Neuron (in vitro differentiated cells): ENCODE measurements around the gene PXDN.
"Not testable (repeated sequence)": the region's sequence is repeated elsewhere in the genome, so short reads cannot be mapped to it uniquely, and the experiment has no call there.

Experiments used
- H2AFZ ChIP-seq: one replicate; pipeline ENCODE4 v1.6.1; 2013; ENCODE audit warnings: low read depth, mild to moderate bottlenecking, inconsistent platforms, low read length, moderate library complexity
- H3K27me3 ChIP-seq: one replicate; pipeline ENCODE4 v1.6.1; 2013; ENCODE audit warnings: low read length; ENCODE audit not compliant: insufficient read depth
- H3K36me3 ChIP-seq: one replicate; pipeline ENCODE4 v1.6.1; 2013; ENCODE audit warnings: low read length; ENCODE audit not compliant: insufficient read depth
- H3K4me1 ChIP-seq: one replicate; pipeline ENCODE4 v1.6.1; 2013; ENCODE audit warnings: low read length; ENCODE audit not compliant: insufficient read depth
- H3K4me3 ChIP-seq: 2 replicates; pipeline ENCODE4 v1.5.1; 2013; ENCODE audit warnings: mild to moderate bottlenecking, low read length, moderate library complexity
- H3K9me3 ChIP-seq: one replicate; pipeline ENCODE4 v1.6.1; 2013; ENCODE audit warnings: low read length

PXDN gene

DNA sequence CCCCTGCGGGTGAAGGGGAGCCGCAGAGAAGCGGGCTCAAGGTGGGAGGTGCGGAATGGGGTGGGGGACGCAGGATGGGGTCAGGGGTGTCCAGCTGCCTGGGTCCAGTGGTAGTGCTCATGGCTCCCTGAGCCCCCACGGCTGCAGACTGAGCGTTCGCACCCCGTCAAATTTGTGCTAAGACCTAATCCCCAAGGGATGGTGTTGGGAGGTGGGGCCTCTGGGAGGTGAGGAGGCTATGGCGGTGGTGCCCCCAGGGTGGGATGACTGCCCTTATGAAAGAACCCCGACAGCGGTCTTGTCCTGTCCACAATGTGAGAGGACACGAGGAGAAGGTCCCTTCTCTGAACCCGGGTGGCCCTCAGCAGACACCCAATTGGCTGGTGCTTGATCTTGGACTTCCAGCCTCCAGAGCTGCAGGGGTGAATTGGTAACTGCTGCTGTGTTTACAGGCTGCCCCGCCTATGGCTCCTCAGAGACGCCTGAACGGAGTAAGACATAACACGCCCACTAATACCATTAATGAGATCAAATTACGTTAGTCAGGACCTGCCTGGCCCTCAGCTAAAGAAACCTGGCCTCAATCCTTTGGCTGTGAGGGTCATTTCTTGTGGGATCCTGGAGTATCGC is 42.6 kb downstream of the PXDN start:
- no peaks in the 10 kb centered on the region for H3K27me3 ChIP-seq
- no peaks in the 10 kb centered on the region for H3K9me3 ChIP-seq
- no peak overlapping the region for H2AFZ ChIP-seq
- no peak overlapping the region for H3K4me3 ChIP-seq
- H3K4me1 ChIP-seq = no peaks in the 10 kb centered on the region
- H3K36me3 ChIP-seq = no peaks in the 10 kb centered on the region

DNA sequence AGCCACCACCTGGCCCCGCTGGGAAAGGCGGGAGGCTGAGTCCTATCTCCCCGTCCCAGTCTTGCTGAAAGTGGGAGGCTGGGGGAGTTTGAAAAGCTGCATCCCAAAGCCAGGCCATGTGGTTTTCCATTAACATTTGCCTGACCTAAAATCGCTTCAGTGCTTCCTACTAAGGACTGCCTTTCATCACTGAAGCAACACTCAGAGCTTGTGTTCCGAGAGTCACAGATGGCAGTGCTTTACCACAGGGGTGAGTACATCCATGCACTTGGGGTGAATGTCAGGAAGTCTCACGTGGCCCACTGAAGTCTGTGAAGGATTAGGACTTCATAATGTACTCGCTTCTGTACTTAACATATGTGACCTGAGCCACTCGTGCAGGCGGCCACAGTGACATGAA is 43.3 kb downstream of the PXDN start:
- H3K27me3 ChIP-seq = no peaks in the 10 kb centered on the region
- no peaks in the 10 kb centered on the region for H3K4me1 ChIP-seq
- H3K9me3 ChIP-seq = peaks cover 2% of the 10 kb centered on the region
- no peaks in the 10 kb centered on the region for H3K36me3 ChIP-seq
- H3K4me3 ChIP-seq = no peak overlapping the region
- H2AFZ ChIP-seq = no peak overlapping the region

DNA sequence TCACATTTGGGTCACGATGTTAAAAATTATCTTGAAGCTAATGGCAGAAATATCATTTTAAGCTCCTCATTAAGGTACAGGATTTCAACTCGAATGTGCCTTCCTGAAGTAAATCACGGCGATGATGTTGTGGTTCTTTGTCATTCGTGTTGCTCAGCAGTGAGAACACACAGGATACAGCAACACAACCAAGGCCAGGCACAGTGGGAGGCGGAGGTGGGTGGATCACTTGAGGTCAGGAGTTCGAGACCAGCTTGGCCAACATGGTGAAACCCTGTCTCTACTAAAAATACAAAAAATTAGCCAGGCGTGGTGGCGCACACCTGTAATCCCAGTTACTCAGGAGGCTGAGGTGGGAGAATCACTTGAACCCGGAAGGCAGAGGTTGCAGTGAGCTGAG is 43.9 kb downstream of the PXDN start:
- H3K4me1 ChIP-seq, H3K27me3 ChIP-seq, H3K9me3 ChIP-seq, H3K36me3 ChIP-seq, H3K4me3 ChIP-seq, H2AFZ ChIP-seq: not testable (repeated sequence)

- Histone ChIP-seq H3K36me3 (no peaks in the 10 kb centered on the region), H3K4me1 (no peaks in the 10 kb centered on the region), H2AFZ (no peak overlapping the region), H3K27me3 (no peaks in the 10 kb centered on the region), H3K4me3 (no peak overlapping the region), H3K9me3 (peaks cover 2% of the 10 kb centered on the region)
Measured at GRCh38 chr2:1698188-1698945, 45.9 kb downstream of the PXDN start.

- Histone ChIP-seq H3K4me1 (no peaks in the 10 kb centered on the region), H3K27me3 (no peaks in the 10 kb centered on the region), H2AFZ (no peak overlapping the region), H3K4me3 (no peak overlapping the region), H3K9me3 (peaks cover 2% of the 10 kb centered on the region), H3K36me3 (no peaks in the 10 kb centered on the region)
Measured at GRCh38 chr2:1697601-1698000, 46.7 kb downstream of the PXDN start.

DNA sequence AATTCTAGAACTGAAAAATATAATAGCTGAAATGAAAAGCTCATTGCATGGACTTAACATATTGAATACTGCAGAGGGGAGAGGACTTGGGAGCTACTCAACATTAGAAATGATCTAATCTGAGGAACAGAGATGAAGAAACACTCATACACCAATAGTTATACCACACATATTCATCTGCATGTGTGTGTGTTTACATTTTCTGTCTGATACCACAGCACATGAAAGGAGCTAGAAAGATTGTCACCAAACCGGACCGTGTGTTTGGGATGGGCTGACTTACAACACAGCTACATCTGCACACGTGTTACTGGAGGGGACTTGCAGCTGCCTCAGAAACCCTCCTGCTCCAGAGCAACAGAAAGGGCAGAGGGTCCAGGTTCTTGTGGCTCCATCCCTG is 47.8 kb downstream of the PXDN start:
- H3K9me3 ChIP-seq = peaks cover 2% of the 10 kb centered on the region
- H3K4me1 ChIP-seq = no peaks in the 10 kb centered on the region
- no peak overlapping the region for H2AFZ ChIP-seq
- H3K27me3 ChIP-seq = no peaks in the 10 kb centered on the region
- no peak overlapping the region for H3K4me3 ChIP-seq
- no peaks in the 10 kb centered on the region for H3K36me3 ChIP-seq

GRCh38 chr2:1694371-1695271 is 49.7 kb downstream of the PXDN start:
- H3K27me3 ChIP-seq = no peaks in the 10 kb centered on the region
- no peak overlapping the region for H2AFZ ChIP-seq
- peaks cover 2% of the 10 kb centered on the region for H3K9me3 ChIP-seq
- H3K36me3 ChIP-seq = no peaks in the 10 kb centered on the region
- H3K4me3 ChIP-seq = no peak overlapping the region
- no peaks in the 10 kb centered on the region for H3K4me1 ChIP-seq

DNA sequence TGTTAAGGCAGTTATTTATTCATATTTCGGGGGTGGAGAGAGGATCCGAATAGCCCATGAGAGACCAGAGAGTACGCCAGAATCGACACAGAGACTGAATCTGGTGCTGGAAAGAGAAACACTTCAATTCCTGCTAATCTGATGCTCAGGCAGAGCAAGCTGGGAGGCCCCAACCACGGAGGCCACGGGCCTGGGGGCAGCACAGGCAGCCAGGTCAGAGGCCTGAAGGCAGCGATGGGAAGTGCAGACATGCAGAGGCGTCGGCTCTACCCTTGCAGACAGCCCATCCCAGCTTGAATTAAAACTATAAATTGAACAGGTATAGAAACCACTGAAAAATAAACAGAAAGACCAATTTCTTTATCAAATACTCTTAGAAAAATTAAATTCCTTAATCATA is 50.6 kb downstream of the PXDN start:
- Histone ChIP-seq H3K9me3 (peaks cover 2% of the 10 kb centered on the region), H3K4me1 (no peaks in the 10 kb centered on the region), H3K27me3 (no peaks in the 10 kb centered on the region), H3K4me3 (no peak overlapping the region), H2AFZ (no peak overlapping the region), H3K36me3 (no peaks in the 10 kb centered on the region)

DNA sequence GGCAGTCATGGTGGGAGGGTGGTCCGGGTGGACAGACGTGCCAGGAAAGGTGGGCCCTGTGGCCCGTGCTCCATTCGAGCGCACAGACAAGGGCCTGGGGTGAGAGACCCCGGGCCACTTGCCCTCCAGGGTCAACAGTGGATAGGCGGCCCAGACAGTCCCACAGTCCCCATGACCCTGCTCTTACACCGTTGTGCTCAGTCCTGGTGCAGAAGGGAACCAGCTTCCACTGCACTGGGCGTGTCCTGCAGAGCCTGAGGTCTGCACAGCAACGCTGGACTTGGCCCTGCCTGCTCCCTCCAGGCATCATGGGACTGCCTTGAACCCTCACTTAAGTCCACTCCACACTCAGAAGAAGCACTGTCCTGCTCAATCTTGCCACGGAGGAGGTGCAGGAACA is 52.0 kb downstream of the PXDN start:
- Histone ChIP-seq H3K36me3 (no peaks in the 10 kb centered on the region), H3K4me1 (no peaks in the 10 kb centered on the region), H2AFZ (no peak overlapping the region), H3K27me3 (no peaks in the 10 kb centered on the region), H3K9me3 (peaks cover 2% of the 10 kb centered on the region), H3K4me3 (no peak overlapping the region)

DNA sequence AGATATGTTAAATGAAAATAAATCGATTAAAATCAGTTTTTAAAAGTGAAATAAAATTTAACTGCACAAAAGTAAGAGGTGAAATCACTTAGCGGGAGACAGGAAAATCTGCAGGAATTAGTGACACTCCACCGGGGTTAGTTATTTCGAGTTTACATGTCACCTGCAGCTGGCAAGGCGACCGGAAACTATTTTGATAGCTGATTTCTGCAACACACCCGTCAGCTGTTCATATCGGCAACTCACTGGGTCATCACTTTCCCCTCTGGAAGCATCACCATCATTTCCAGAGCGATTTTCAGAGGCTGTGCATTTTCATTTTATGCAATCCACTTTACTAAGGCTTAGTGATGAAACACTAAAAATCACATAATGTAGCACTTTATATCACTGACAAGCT is 52.9 kb downstream of the PXDN start:
- H2AFZ ChIP-seq = no peak overlapping the region
- H3K4me3 ChIP-seq = no peak overlapping the region
- H3K4me1 ChIP-seq = no peaks in the 10 kb centered on the region
- H3K9me3 ChIP-seq = no peaks in the 10 kb centered on the region
- H3K27me3 ChIP-seq = no peaks in the 10 kb centered on the region
- no peaks in the 10 kb centered on the region for H3K36me3 ChIP-seq

DNA sequence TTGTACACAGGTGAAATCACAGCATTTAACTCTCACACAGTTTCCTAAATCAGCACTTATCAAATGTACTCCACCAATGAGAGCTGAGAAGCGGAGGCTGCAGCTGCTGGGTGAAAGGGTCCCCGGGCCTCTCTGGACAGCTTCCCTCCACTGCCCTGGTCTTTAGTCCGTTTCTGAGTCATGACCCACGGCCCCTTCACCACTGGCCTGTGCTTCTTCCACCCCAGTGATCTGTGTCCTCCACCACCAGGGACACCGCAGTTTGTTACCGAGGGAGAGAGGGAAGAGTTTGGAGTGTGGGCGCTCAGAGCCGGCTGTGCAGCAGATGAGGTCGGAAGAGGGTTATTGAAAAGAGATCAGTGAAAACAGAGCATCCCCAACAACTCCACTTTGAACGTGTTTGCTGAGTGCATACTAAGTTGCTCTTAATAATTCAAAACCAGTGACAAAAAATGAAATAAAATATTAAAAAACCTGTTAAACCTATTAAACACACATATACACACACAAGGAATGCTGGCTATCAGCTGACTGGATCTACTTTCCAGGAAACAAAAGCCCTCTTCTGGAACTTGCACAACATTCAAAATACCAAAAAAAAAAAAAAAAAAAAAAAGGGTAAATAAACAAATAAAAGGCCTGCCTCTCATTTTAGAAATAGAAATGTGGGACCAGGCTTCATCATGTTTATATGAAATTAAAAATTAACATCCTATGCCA is 54.1 kb downstream of the PXDN start:
- H3K4me1 ChIP-seq = no peaks in the 10 kb centered on the region
- H3K36me3 ChIP-seq = no peaks in the 10 kb centered on the region
- H3K4me3 ChIP-seq = no peak overlapping the region

GRCh38 chr2:1688859-1689258 is 55.5 kb downstream of the PXDN start:
- Histone ChIP-seq H3K9me3 (no peaks in the 10 kb centered on the region), H2AFZ (no peak overlapping the region), H3K4me3 (no peak overlapping the region), H3K4me1 (no peaks in the 10 kb centered on the region), H3K27me3 (no peaks in the 10 kb centered on the region), H3K36me3 (no peaks in the 10 kb centered on the region)

More for the DNA sequence above, 54.1 kb downstream of the PXDN start:
- H3K9me3 ChIP-seq = no peaks in the 10 kb centered on the region
- no peak overlapping the region for H2AFZ ChIP-seq
- H3K27me3 ChIP-seq = no peaks in the 10 kb centered on the region

DNA sequence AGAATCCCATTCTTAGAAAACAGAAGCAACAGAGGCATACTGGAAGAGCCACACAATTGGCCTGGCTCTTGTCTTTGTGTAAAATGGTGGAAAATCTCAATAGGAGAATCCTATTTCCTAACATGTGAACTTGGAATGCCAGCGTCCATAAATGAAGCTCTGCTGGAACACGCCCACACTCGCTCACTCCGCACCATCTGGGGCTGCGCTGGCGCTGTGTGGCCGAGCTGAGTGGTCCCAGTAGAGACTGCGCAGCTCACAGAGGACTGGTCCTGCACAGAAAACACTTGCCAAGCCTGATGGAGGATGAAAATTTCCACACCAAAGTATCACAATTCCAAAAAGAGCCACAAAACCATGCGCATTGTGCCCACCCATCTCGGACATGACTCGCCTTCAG is 56.2 kb downstream of the PXDN start:
- H3K36me3 ChIP-seq = no peaks in the 10 kb centered on the region
- no peak overlapping the region for H2AFZ ChIP-seq
- H3K27me3 ChIP-seq = no peaks in the 10 kb centered on the region
- no peaks in the 10 kb centered on the region for H3K4me1 ChIP-seq
- H3K4me3 ChIP-seq = no peak overlapping the region
- H3K9me3 ChIP-seq = no peaks in the 10 kb centered on the region
